Thoracic aorta endothelial cell (primary cell): ENCODE measurements around the gene BBS10. TPM values are rescaled to one million over a fixed set of nuclear protein-coding genes. Genes with fewer than 3 reads are reported as not detected.

Source experiments
- small RNA-seq: library from RNA; depleted of rRNA; stranded (forward); fragments of <200 nt; gene quantifications from one replicate; pipeline ENCODE3, GENCODE V24; 2012
- total RNA-seq: library from RNA; depleted of rRNA; stranded (reverse); fragments of >200 nt; gene quantifications from 2 replicates; pipeline ENCODE4 v1.2.3, GENCODE V29; 2012

Gene BBS10
- total RNA-seq, result 15.0 and 18.5 TPM in 2 replicates

DNA sequence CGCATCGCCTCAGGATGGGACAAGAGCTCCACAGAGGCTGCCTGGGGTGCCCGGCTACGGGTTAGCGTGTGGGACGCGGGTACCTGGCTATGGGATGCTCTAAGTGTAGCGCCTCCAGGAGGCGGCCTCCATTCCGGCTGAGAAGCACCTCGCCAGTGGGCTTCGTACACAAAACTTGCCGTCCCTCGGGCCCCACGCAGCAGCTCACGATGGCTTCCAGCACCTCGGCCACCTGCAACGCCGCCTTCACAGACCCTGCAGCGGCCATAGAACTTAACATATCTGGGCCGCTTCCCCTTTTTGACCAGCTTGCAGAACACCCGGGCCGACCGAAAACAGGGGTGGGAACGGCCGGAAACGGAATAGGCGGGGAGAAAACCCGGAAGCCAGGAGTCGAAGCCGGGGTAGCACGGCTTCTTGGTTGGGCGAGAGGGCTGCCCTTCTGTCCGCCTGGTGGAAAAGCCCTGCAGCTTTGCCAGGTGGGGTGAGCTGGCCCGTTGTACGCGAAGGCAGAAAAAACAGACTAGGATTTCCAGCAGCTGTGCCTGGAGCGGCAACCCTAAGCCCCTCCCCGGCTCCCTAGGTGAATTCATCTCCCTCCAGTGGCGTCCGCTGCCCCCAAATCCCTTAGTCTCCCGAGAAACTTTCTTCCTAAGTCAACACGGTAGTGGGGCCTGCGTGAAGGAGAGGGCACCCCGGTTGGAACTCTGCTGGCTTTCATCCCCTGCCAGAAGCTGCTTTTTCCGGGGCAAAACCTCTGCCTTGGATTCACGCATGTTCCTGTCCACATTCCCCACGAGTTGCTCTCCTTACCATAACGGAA is at the start of gene BBS10:
TSS of gene BBS10 (minus strand) at position 337 of the 823 bp plus-strand sequence. CDS start at position 280, 57 bp downstream.

Small RNA genes within 50 kb of the gene (small RNA-seq; reads per million reads assigned to genes)
- gene RN7SKP172, result not detected

Other genes starting within 250 kb of the BBS10 start
- gene OSBPL8, start 211.4 kb upstream of the BBS10 start, total RNA-seq, result 81.4 and 87.7 TPM in 2 replicates